Gastroesophageal sphincter (tissue), 3 donors: Measurements from ENCODE around the gene CSTF3.

Experiments used
- POLR2A ChIP-seq, 2 donors: fragments of 450-650 bp; IDR thresholded peaks; one replicate each; pipeline ENCODE4 v1.6.1; 2017; ENCODE audit warnings: antibody characterized with exemption in 2 of 2, mild to moderate bottlenecking in 2 of 2, moderate library complexity in 1 of 2
- POLR2AphosphoS5 ChIP-seq: sonication (generic); formaldehyde crosslinking; IDR thresholded peaks from one replicate; pipeline ENCODE4 v1.6.1; 2017; ENCODE audit warnings: antibody characterized with exemption
- TF ChIP-seq, protein P1 (sequence below), 4 experiments: fragments of 200-600 bp in 2 of 4; fragments of 450-650 bp in 2 of 4; sonication (generic) in 1 of 4; IDR thresholded peaks; one replicate each; pipeline ENCODE4 v1.5.1; 2017 to 2019; ENCODE audit warnings: antibody characterized with exemption in 4 of 4, mild to moderate bottlenecking in 2 of 4, moderate library complexity in 2 of 4

DNA sequence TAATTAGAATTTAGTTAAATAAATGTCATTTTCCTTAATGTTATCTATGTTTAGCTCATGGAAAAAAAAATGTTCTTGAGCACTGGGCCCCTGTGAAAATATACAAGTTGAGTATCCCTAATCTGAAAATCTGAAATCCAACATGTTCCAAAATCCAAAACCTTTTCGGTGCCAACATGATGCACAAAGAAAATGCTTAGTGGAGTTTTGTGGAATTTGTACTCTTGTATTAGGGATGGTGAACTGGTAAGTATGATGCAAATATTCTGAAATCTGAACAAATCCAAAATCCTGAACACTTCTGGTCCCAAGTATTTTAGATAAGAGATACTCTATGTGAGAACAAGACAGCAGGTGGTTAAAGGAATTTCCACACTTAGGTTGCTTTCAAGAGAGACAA is 77.4 kb downstream of the CSTF3 start:
- TF ChIP-seq POLR2A (IDR thresholded peaks at IDR 0.05) (no peak), POLR2AphosphoS5 (no peak)
- TF ChIP-seq, protein P1, sequence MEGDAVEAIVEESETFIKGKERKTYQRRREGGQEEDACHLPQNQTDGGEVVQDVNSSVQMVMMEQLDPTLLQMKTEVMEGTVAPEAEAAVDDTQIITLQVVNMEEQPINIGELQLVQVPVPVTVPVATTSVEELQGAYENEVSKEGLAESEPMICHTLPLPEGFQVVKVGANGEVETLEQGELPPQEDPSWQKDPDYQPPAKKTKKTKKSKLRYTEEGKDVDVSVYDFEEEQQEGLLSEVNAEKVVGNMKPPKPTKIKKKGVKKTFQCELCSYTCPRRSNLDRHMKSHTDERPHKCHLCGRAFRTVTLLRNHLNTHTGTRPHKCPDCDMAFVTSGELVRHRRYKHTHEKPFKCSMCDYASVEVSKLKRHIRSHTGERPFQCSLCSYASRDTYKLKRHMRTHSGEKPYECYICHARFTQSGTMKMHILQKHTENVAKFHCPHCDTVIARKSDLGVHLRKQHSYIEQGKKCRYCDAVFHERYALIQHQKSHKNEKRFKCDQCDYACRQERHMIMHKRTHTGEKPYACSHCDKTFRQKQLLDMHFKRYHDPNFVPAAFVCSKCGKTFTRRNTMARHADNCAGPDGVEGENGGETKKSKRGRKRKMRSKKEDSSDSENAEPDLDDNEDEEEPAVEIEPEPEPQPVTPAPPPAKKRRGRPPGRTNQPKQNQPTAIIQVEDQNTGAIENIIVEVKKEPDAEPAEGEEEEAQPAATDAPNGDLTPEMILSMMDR (IDR thresholded peaks at IDR 0.05) = no peak
